Fibroblast of skin of right quadriceps (primary cell): ENCODE measurements around the gene SAFB.
A peak's percentile ranks its signal among the peaks of the same experiment; 100 is the strongest.

Source experiments
- DNase-seq: peaks from one replicate; pipeline ENCODE4 v3.0.0-alpha.2; 2013

SAFB gene

DNA sequence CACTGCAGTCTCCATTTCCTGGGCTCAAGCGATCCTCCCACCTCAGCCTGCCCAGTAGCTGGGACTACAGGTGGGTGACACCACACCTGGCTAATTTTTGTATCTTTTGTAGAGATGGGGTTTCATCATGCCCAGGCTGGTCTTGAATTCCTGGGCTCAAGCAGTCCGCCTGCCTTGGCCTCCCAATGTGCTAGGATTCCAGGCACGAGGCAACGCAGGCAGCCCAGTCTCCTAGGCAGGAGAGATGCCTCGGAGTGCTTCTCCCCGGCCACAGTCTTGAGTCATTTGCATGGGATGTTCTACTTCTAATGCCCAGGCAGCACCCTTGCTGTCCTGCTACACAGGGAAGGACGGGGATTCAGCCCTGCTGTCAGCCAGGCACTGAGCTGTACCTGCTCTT, 48.7 kb downstream of the SAFB start:
- no peak for DNase-seq

DNA sequence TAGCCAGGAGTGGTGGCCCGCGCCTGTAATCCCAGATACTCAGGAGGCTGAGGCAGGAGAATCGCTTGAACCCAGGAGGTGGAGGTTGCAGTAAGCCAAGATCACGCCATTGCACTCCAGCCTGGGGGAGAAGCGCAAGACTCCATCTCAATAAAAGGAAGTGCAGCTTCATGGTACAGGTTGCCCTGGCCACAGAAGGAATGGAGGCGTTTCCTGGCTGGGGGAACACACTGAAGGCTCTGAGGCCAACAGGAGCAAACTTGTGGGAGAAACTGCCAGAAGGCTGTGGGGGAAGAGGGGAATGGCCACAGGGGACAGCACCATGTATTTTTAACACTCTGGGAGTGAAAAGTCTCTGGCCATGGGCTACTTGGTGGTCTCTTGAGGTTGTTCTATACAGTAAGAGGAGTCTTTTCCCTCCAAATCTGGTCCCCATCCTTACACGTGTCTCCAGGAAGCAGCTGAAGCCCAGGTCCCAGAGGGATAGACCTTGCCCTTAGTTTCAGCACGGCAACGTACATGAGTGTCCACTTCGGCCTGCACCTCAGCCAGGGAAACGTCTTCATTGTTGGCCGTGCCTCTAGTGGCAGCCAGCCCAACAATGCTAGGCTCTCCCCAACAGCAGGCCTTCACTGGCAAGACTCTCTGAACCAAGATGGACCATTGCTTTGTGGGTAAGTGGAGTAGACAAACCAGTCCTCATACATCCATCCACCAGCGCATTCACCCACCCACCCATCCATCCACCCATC, 50.0 kb downstream of the SAFB start:
- DNase-seq = no peak

DNA sequence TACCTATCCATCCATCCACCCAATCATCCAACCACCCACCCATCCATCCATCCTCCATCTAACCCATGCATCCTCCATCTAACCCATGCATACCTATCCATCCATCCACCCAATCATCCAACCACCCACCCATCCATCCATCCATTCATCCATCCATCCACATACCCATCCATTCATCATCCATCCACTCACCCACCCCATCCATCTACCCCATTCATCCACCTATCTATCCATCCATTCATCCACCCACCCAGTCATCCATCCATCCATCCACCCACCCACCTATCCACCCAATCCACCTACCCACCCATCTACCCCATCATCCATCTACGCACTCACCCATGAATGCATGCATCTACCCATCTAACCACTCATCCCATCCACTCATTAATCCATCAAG, 50.9 kb downstream of the SAFB start:
- no peak for DNase-seq

DNA sequence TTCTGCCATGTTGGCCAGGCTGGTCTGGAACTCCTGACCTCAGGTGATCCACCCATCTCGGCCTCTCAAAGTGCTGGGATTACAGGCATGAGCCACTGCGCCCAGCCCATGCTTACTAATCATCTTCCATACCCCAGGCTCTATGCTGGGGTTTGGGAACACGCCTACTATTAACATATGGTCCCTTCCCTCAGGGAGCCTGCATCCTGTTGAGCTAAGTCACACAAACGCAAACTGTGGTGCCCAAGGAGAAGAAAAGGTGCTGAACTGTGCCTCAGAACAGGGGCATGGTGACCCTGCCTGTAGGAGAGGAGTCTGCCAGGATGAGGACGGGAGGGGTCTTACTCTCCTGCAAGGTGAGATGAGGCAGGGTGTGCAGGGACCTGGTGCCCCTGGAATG, 51.8 kb downstream of the SAFB start:
- no peak for DNase-seq

DNA sequence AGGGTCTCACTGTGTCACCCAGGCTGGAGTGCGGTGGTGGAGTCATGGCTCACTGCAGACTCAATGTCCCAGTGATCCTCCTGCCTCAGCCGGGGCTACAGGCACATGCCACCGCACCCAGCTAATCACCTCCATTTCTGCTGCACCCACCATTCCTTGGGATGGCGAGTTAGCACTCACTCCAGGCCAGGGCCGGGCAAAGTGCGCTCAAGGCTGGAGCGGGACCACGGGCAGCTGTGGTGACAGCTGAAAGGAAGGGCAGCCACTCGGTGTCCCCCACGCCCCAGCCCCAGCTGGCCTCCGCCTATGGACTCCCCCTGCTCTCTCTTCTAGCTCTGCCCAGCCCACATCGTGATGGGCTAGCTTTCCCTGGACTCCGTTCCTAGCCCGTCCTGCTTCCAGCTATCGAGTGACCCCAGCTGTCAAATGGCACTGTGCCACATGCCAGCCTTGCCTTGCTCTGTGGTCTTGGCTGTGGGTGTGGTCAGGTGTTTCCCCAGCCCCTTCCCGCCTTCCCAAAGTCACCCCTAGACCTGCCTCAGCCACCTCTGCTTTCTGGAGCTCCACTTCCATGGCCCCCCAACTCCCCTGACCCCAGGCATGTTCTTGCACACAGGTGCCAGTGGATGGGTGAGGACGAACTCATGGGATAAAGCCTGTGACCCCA, 53.4 kb downstream of the SAFB start:
- no peak for DNase-seq

DNA sequence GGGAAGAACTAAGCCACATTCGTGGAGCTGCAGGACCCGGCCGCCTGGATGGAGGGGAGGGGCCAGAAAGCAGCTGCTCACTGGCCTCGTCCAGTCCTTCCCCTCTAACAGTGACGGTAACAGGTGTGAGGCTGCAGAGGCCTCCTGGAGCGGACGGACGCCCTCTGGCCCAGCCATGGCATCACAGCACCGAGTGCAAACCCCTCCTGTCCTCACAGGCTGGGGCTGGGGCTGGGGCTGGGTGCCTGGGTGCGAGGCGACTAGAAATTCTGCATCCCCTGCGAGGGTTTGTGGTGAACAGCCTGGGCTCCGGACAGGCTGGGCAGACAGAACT, 53.9 kb downstream of the SAFB start:
- no peak for DNase-seq

DNA sequence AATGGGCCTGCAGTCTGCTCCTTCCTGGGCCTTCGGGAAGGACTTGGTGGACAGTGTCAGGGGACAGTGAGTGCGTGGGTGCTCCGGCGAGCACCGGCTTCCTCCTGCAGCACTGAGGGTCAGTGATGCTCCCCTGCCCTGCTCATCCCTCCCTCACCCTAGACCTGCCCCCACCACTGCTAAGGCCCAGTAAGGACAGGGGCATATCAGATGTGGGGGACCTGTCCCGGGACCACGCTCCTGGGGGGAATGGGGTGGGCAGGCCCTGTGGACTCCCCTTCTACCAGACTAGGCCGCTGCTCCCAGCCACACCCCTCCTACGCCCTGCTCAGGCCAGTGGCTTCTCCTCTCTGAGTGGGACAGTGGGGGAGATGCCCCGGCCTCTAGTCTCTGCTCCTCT, 54.3 kb downstream of the SAFB start:
- no peak for DNase-seq

DNA sequence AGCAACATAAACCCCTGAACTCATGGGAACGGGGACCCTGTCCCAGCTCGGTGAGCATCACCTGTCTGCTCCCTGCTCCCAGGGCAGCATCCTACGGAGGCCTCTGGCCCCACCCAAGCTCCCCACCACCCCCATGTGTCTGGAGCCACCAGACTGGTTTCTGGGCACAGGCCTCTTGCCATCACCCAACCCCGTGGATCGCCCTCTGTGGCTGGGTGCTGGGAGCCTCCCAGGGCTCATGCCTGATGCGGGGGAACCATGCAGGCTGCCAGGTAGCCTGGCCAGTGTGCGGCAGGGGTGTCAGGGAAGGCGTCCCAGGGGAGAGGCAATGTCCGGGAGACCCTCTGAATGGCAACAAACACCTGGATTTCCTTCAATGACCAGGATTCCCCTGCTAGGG, 54.7 kb downstream of the SAFB start:
- DNase-seq = no peak

DNA sequence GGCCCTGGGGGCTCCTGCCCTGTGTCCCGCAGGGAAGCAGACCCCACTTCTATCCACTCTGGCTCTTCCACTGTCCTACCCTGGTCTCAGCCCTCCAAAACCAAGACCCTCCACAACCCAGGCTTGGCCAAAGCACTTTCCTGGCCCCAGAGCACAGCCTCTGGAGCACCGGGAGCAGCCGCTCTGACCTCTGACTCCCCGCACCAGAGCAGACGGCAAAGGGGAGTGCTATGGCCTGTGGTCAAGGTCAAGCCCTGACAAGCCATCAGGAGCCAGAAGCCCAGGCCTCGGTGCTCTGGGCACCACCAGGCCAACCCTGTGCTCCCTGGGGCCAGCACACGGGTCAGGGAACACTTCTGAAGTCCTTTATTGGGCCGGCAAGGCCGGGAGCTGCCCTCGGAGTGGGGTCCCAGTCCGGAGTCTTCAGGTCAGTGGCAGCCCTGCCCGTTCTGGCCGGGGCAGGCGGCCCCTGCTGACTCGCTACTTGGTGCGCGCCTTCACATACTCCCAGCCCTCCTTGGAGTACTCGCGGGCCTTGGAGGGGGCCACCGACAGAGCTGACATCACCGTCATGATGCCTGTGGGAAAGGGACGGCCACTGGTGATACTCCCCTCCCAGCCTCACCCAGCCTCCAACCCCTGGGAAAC, 55.3 kb downstream of the SAFB start:
- DNase-seq = no peak

DNA sequence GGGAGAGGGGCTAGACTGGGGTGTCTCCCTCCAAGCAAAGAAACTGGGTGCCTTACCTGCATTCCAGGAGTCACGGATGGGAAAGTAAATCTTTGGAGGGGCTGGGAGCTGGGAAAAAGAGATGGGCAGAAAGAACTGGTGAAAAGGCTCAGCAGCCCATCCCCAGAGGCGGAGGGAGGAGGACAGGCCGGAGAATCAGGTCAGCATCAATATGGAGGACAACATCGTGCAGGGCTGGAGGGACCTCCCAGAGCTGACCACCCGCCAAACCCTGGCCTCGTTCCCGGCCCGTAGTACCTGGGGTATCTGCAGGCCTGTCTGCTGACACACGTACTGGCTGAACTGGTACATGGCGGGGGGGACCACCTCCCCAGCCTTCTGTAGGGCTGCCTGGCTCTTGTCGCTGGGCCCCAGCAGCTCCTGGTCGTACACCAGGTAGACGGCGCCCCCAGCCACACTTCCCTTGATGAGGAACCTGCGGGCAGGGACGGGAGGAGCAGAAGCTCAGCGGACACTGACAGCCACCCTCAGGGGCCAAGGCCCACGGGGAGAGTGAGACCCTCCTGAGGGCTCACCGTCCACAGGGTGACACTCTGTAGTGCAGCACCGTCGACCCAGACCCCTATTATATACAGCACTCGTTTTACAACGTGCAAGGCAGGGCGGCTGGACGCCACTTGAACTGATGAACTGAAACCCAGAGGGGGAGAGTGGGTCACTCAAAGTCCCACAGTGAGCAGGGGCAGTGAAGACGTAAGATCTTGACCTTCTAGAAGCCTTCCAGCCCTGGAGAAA, 56.6 kb downstream of the SAFB start:
- no peak for DNase-seq

DNA sequence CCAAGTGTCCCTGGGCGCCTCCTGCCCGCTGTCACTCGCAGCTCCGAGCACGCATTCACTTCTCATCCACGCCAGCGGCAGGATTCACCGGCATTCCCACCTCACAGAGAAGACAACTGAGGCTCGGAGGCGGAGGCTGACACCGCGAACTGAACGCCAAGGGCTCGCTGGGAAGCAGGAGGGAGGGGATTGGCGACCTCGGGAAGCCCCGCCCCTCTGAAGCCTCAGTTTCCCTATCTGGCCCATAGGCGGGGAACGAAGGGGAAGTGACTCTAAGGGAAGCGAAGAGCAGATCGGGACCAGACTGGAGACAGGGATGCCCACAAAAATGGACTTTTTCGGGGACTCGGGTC, 57.2 kb downstream of the SAFB start:
- no peak for DNase-seq

DNA sequence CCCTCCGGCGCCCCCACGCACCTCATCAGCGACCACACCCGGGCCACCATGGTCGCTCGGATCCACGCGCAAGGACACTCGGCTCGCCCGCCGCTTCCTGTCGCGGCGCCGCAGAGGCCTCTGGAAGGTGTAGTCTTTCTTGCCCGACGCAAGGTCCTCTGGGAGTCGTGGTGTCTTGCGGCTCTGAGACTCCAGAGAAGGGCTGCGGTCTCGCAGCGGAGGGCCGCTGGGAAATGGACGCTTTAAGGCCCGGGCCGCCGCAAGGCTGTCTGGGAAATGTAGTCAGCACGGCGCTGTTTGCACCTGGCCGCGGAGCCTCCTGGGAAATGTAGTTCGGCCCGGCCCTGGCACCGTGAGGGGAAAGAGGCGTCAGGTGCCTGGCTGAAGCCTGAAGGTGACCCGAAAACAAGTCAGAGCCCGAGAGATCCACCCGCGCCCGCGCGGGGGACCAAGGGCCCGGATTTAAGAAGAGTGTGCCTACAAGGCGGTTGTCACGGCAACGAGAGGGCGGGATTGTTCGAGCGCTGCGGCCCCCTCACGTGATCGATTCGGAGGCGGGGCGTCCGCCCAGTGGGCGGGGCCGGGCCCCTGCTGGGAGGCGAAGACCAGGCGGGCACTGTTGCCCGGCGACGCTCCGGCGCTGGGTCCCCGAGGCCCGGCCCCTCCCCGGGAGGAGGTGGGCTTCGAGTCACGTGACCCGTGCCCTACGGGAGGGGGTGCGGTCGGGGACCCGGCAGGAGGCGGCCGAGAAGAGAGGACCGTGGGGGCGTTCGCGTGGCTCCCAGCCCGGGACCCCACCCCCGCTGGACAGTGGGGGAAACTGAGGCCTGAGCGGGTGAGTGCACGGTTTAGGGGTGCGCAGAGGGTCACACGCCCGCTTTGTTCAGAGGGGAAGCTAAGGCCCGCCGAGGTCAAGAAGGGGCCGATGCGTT, 57.8 kb downstream of the SAFB start, which contains the start of the genes HSD11B1L and MICOS13:
HSD11B1L (plus strand) TSS at position 591 of the 932 bp plus-strand sequence. CDS start 3,806 bp downstream, outside the sequence.
MICOS13 (minus strand) TSS at position 80 of the 932 bp plus-strand sequence; CDS start at position 50, 30 bp downstream.
- DNase-seq = peak; percentile 99

DNA sequence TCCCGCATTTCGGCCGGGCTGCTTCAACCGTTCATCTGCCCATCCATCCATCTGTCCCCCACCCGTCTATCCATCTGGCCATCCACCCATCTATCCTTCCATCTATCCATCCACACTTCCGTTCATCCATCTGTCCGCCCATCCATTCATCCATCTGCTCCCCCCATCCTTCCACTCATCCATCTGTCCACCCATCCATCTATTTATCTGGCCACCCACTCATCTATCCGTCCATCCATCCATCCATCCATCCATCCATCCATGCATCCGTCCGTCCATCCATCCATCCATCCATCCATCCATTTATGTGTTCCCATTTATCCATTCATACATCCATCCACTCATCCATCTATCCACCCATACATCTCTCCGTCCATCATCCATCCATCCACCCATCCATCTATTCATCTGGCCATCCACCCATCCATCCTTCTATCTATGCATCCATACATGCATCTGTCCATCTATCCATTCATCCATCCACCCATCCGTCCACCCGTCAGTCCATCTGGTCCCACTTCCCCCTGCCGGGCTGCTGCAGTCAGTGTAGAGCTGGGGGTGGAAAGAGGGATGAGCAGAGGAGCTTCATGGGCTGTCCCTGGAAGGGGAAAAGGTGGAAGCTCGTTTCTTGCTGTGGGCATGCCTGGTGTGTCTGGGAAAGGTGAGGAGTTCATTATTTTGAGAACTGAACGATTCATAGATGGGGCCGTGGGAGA, 58.7 kb downstream of the SAFB start:
- DNase-seq = no peak

DNA sequence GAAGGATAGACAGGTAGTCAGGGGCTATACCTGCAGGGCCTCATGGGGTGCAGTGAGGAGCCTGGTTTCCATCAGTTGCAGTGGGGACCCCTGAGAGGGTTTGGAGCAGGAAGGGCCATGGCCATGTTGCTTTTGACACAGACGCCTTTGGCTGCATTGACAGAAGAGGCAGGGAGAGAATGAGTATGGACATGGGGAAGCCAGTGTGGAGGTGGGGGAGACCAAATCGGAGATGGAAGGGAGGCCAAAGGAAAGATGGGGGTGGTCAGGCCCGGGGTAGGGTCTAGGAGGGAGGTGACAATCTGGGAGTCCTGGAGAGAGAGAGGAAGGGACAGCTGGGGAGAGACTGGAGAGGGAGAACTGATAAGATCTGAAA, 59.2 kb downstream of the SAFB start:
- no peak for DNase-seq

DNA sequence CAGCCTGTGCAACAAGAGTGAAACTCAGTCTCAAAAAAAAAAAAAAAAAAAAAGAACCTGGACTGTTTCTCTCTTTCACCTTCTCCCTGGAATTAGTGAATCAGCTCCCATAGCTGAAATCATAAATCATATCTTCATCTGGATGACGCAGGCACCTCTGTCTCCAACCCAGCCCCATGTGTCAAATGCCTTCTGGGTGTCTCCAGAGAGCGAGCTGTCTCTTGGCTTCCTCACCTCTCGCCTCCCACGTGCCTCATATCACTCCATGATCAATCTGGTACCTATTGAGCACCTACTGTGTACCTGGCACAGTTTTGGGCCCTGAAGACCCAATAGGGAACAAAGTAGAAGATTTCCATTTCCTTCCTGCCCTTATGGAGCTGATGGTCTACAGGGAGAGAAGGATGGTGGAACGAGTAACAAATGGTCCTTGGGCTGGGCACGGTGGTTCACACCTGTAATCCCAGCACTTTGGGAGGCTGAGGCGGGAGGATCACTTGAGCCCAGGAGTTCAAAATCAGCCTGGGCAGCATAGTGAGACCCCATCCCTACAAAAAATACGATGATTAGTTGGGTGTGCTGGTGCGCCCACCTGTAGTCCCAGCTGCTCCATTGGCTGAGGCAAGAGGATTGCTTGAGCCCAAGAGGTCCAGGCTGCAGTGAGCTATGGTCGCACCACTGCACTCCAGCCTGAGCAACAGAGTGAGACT, 60.4 kb downstream of the SAFB start:
- DNase-seq = no peak

DNA sequence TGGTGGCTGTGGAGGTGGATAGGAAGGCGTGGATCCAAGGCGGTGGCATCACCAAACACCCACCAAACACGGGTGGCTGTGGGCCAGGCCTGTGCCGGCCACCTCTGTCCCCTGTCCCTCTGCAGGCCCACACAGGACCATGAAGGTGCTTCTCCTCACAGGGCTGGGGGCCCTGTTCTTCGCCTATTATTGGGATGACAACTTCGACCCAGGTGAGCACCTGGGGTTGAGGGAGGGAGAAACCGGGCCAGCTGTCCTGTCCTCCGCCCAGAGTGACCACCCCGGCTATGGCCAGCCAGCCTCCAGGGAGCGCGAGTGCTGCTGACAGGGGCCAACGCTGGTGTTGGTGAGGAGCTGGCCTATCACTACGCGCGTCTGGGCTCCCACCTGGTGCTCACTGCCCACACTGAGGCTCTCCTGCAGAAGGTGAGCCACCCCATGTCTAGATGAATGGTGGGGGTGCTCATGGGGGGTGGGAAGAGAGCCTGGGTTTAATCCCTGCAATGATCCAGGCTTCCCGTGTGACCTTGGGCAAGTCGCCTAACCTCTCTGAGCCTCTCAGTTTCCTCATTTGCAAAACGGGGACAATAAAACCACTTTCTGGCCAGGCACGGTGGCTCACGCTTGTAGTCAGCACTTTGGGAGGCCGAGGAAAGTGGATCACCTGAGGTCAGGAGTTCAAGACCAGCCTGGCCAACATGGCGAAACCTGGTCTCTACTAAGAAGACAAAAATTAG, 62.0 kb downstream of the SAFB start:
- DNase-seq = no peak

DNA sequence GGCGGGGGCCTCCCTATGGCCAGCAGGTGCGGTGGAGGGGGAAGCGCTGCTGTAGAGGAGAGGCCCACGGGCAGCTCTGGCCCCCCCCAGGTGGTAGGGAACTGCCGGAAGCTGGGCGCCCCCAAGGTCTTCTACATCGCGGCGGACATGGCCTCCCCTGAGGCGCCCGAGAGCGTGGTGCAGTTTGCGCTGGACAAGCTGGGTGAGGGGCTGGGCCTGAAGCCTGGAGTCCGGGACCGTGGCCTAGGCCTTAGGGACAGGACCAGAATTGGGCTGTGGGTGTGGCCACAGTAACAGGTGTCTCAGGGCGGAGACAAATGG, 63.4 kb downstream of the SAFB start:
- DNase-seq = no peak

DNA sequence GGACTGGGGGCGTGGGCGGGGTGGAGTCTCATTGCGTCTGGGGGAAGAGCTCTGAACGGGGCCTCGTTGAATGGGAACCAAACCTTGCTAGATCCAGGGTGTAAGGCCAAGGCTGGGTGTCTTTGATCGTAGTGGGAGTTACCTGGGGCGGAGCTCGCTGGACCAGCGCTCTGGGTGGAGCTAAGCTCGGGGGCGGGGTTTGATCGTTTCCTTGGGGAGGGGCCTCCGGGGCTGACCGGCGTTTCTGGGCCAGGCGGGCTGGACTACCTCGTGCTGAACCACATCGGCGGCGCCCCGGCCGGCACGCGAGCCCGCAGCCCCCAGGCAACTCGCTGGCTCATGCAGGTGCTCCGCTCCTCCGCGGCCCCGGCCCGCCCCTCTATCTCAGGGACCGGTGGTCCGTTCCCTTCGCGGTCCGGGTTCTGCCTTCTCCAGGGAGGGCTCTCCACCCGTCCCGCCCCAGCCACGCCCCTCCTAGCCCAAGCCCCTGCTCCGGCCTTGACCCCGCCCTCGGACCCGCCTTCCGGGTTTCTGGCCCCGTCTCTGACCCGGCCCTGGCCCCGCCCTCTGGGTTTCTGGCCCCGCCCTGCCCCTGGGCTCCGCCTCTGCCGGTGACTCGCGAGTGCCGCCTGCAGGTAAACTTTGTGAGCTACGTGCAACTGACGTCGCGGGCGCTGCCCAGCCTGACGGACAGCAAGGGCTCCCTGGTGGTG, 63.9 kb downstream of the SAFB start:
- DNase-seq = peak; percentile 88

DNA sequence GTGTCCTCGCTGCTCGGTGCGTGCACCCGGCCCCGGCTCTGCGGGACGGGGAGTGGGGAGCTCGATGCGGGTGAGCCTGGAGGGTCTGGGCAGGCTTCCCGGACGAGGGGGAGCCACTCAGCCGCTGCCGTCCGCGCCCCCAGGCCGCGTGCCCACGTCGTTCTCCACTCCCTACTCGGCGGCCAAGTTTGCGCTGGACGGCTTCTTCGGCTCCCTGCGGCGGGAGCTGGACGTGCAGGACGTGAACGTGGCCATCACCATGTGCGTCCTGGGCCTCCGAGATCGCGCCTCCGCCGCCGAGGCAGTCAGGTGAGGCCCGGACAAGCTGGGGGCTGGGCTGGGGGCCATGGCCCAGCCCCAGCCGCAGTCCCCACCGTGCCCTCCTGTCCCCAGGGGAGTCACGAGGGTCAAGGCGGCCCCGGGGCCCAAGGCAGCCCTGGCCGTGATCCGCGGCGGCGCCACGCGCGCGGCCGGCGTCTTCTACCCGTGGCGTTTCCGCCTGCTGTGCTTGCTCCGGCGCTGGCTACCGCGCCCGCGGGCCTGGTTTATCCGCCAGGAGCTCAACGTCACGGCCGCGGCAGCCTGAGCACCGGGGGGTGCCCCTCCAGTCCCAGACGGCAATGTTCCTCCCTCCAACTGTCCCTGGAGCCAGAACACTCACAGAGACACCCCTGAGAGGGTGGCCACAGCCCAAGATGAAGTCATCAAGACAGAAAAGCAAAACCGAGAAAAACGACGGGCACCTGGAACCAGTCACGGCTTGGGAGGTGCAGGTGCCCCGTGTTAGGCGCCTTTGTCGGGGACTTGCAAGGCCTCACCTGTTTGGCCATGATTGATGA, 64.7 kb downstream of the SAFB start:
- no peak for DNase-seq
